GM12878 (cell line): ENCODE results near the gene FUT7. TPM values are rescaled to one million over a fixed set of nuclear protein-coding genes. Genes with fewer than 3 reads are reported as not detected.

Source experiments
- ATAC-seq: fragments of 200-7000 bp; cut with Tn5 transposase; 3 replicates; pipeline ENCODE4 v1.9.1; 2020; ENCODE audit warnings: mild to moderate bottlenecking, moderate library complexity
- BruUV-seq: library from RNA; stranded (reverse); fragments of 400-500 nt; replicated peaks from 2 replicates; lab custom pipeline; 2021; lab: Mats Ljungman, UMichigan
- CTCF ChIA-PET: fragments of 300-600 bp; sonication (Branson Sonifier 250); formaldehyde crosslinking; extraction: SDS; loops from one replicate; lab custom pipeline; 2021; ENCODE audit warnings: inconsistent platforms; lab: Yijun Ruan, JAX
- POLR2A ChIA-PET: fragments of 350-600 bp; formaldehyde crosslinking; extraction: SDS; loops from one replicate; lab custom pipeline; 2021; ENCODE audit warnings: inconsistent platforms; lab: Charles Lee
- RAD21 ChIA-PET: fragments of 300-600 bp; sonication (Branson Sonifier 250); formaldehyde crosslinking; loops from one replicate; lab custom pipeline; 2023; ENCODE audit warnings: antibody characterized with exemption; ENCODE audit not compliant: unreplicated experiment; lab: Charles Lee
- SMC1A ChIA-PET: fragments of 300-600 bp; sonication (Branson Sonifier 250); formaldehyde crosslinking; loops from one replicate; lab custom pipeline; 2023; ENCODE audit not compliant: unreplicated experiment, uncharacterized antibody; lab: Charles Lee
- DNase-seq: peaks from one replicate; pipeline ENCODE4 v3.0.0-alpha.2; 2011; ENCODE audit warnings: low read depth, low spot score
- FAIRE-seq: peaks from 3 replicates; lab custom pipeline; 2011; peaks lifted over from hg19 to GRCh38; lab: Jason Lieb, UNC
- H2AFZ ChIP-seq: 2 replicates; pipeline ENCODE4 v1.6.0; 2011; ENCODE audit warnings: low read depth, low read length, control low read depth; ENCODE audit not compliant: control insufficient read depth
- H3K27ac ChIP-seq: 2 replicates; pipeline ENCODE4 v1.5.1; 2011; ENCODE audit warnings: control low read depth; ENCODE audit not compliant: control insufficient read depth, insufficient read depth
- H3K27me3 ChIP-seq, 2 experiments: replicated peaks in 1 of 2; 2 replicates each; pipeline versions ENCODE4 v1.6.0 to v1.6.1; 2011; ENCODE audit warnings: low read length in 1 of 2; ENCODE audit not compliant: control insufficient read depth in 2 of 2, insufficient read depth in 2 of 2
- H3K36me3 ChIP-seq, 2 experiments: 2 replicates each; pipeline ENCODE4 v1.5.1; 2011; ENCODE audit warnings: low read length in 1 of 2; ENCODE audit not compliant: control insufficient read depth in 2 of 2, insufficient read depth in 2 of 2
- H3K4me1 ChIP-seq: 2 replicates; pipeline ENCODE4 v1.6.1; 2011; ENCODE audit warnings: mild to moderate bottlenecking, low read length, moderate library complexity, mixed read lengths; ENCODE audit not compliant: control insufficient read depth, insufficient read depth
- H3K4me2 ChIP-seq: 2 replicates; pipeline ENCODE4 v1.6.0; 2011; ENCODE audit warnings: control low read depth; ENCODE audit not compliant: control insufficient read depth, insufficient read depth
- H3K4me3 ChIP-seq: fragments of 200-600 bp; sonication (generic); 2 replicates; pipeline ENCODE4 v1.5.1; 2016
- H3K79me2 ChIP-seq: 2 replicates; pipeline ENCODE4 v1.6.0; 2011; ENCODE audit warnings: low read length; ENCODE audit not compliant: control insufficient read depth, insufficient read depth
- H3K9ac ChIP-seq: 2 replicates; pipeline ENCODE4 v1.8.0; 2011; ENCODE audit warnings: low read length, control low read depth, mixed read lengths; ENCODE audit not compliant: control insufficient read depth, insufficient read depth
- H3K9me3 ChIP-seq: replicated peaks from 3 replicates; pipeline ENCODE4 v1.5.1; 2011; ENCODE audit warnings: mild to moderate bottlenecking, low read length; ENCODE audit not compliant: control insufficient read depth, insufficient read depth
- H4K20me1 ChIP-seq: 2 replicates; pipeline ENCODE4 v1.6.0; 2011; ENCODE audit not compliant: control insufficient read depth, insufficient read depth
- BACH1 ChIP-seq: fragments of 450-650 bp; IDR thresholded peaks from 2 replicates; pipeline ENCODE4 v1.6.1; 2017; ENCODE audit warnings: mild to moderate bottlenecking, borderline replicate concordance
- BHLHE40 ChIP-seq, 2 experiments: fragments of 450-650 bp in 1 of 2; IDR thresholded peaks; 2 replicates each; pipeline ENCODE4 v1.6.1; 2011 to 2017; ENCODE audit warnings: low read depth in 2 of 2, borderline replicate concordance in 1 of 2, improper control_type of control experiment in 1 of 2, low read length in 1 of 2, mild to moderate bottlenecking in 1 of 2
- MYB ChIP-seq: fragments of 150-350 bp; IDR thresholded peaks from 2 replicates; pipeline ENCODE4 v1.6.1; 2014; ENCODE audit warnings: mild to moderate bottlenecking, low read depth, low read length, borderline replicate concordance
- WGBS: methylation state at CpG from one replicate; pipeline ENCODE4 v1.1.6; 2016; ENCODE audit warnings: low lambda C conversion rate; ENCODE audit not compliant: insufficient replicate concordance, insufficient coverage; ENCODE audit errors: missing lambda C conversion rate; 5-methylcytosine and 5-hydroxymethylcytosine counted together
- in situ Hi-C: fragments of 300-500 bp; cut with MboI; formaldehyde crosslinking; loops from 9 replicates; pipeline ENCODE4 v1.14.3; 2018; ENCODE audit warnings: mixed read lengths
- intact Hi-C: fragments of 100-400 bp; cut with micrococcal nuclease; formaldehyde crosslinking; loops from one replicate; pipeline ENCODE4 v1.14.2; 2022; ENCODE audit not compliant: unreplicated experiment
- polyA plus RNA-seq, 11 experiments: library from polyadenylated mRNA; depleted of rRNA in 4 of 11; unstranded in 6 of 11; stranded (reverse) in 5 of 11; fragments of >200 nt; fragmentation: Nextera tagmentation in 4 of 11; fragmentation: Illumina TruSeq in 1 of 11; extraction: Ambion mirVana in 4 of 11; extraction: Trizol in 1 of 11; gene quantifications; 1 replicate in 1 of 11; 2 replicates in 10 of 11; pipeline versions ENCODE4 v1.2.1 to v1.2.3, GENCODE V29; 2011 to 2016; ENCODE audit warnings: inconsistent platforms in 2 of 11, missing spikeins in 2 of 11, low read depth in 1 of 11
- total RNA-seq, 4 experiments: library from RNA; depleted of rRNA in 3 of 4; stranded (reverse); fragments of >200 nt in 3 of 4; fragmentation: Illumina TruSeq in 1 of 4; extraction: Trizol in 1 of 4; gene quantifications; 2 replicates each; pipeline versions ENCODE4 v1.2.1 to v1.2.3, GENCODE V29; 2013 to 2021
- TF ChIP-seq, protein P1 (sequence below): fragments of 450-650 bp; IDR thresholded peaks from 2 replicates; pipeline ENCODE4 v1.6.1; 2016; ENCODE audit warnings: mild to moderate bottlenecking

The FUT7 gene
- total and polyA plus RNA-seq, 10 of the 15 experiments (the other 5 are each of a cell fraction or from before 2014, with no cell fraction given), result 0.04 to 0.62 (median 0.20) TPM; not detected in 2

DNA sequence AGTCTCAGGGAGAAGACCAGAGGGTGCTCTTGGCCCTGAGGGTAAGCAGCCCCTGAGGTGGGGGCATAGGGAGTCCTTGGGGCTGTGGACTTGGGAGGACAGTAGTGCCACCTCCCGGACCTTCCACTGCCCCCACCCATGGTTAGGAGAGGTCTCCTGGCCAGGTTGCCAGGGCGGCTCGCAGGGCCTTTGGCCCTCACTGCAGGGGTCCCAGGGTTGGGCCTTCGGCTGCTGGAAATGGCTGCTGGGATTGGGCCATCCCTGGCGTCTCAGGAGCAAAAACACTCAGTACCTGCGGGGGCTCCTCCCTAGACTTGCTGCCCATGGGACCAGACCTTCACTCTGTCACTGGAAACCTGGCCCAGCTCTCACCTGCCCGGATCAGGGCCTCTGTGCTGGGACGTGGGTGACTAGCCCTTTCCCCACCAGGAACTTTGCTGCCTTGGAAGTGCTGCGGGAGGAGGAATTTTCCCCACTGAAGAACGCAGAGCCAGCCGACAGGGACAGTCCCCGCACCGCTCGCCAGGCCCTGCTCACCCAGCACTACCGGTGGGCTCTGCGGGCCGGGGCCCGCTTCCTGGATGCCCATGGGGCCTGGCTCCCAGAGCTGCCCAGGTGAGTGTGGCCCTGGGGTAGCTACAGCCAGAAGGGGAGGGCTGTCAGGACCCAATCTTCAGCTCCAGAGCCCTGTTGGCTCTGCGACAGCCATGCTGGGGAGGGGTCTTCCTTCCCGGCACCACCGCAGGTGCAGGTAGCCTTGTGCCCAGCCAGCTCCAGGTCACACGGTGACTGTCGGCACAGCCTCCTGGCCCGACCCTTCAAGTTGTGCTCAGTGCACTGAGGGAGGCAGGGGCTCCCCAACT is 48.6 kb upstream of the FUT7 start:
- no TSS peak for BruUV-seq
- 87% methylated on average over 21 of the region's 24 CpGs for WGBS
- ATAC-seq, result no peak
- DNase-seq, result no peak
- ChIA-PET CTCF (interaction anchor here (0.6 kb wide), 1 partner anchor 10 kb away, joined by 3 read pairs; no protein-coding TSS in a partner anchor), POLR2A (interaction anchor here (4.6 kb wide), 1 partner anchor 10 kb away, joined by 18 read pairs; the partner anchor contains the start of gene SAPCD2), SMC1A (no interaction called here), RAD21 (no interaction called here)
- H3K36me3 ChIP-seq, result peaks cover 0 to 5% of the 10 kb centered on the region in 2 experiments; a peak in 3 of 4 replicates
- no peak overlapping the region for H3K9ac ChIP-seq
- TF ChIP-seq BACH1 (peak; percentile 9; the same call in 1 of the 2 replicates), BHLHE40 (IDR thresholded peaks at IDR 0.05; ENCODE audit: borderline replicate concordance in 1 of 2, low read depth in 2 of 2, low read length in 1 of 2) (no peak)
- H3K27ac ChIP-seq, result no peak overlapping the region
- peaks cover 8% of the 10 kb centered on the region for H3K79me2 ChIP-seq
- no peaks in the 10 kb centered on the region for H3K9me3 ChIP-seq
- no peaks in the 10 kb centered on the region; the same call in 1 of the 2 replicates for H4K20me1 ChIP-seq
- no peak overlapping the region for H3K4me3 ChIP-seq
- no peaks in the 10 kb centered on the region for H3K27me3 ChIP-seq
- intact Hi-C loops, result no loop called here
- no peak for FAIRE-seq
- in situ Hi-C loops, result no loop called here
- peaks cover 34% of the 10 kb centered on the region for H3K4me1 ChIP-seq
- H2AFZ ChIP-seq, result no peak overlapping the region
- no peak overlapping the region for H3K4me2 ChIP-seq

- Histone ChIP-seq H3K4me3 (no peak overlapping the region), H3K36me3 (peaks cover 0 to 5% of the 10 kb centered on the region in 2 experiments; a peak in 3 of 4 replicates), H4K20me1 (no peaks in the 10 kb centered on the region; the same call in 1 of the 2 replicates), H3K9me3 (no peaks in the 10 kb centered on the region), H3K27me3 (no peaks in the 10 kb centered on the region), H3K4me1 (peaks cover 36% of the 10 kb centered on the region), H3K9ac (no peak overlapping the region), H3K79me2 (peaks cover 8% of the 10 kb centered on the region), H3K4me2 (peak overlapping the region; percentile 30; the same call in 1 of the 2 replicates), H2AFZ (no peak overlapping the region), H3K27ac (no peak overlapping the region)
- DNase-seq, result no peak
- in situ Hi-C loops (no loop called here), intact Hi-C loops (no loop called here)
- no TSS peak for BruUV-seq
- 92% methylated on average over 13 of the region's 13 CpGs for WGBS
- ChIA-PET SMC1A (no interaction called here), RAD21 (interaction anchor here (0.6 kb wide), 1 partner anchor 12 kb away, joined by 3 read pairs; no protein-coding TSS in a partner anchor), POLR2A (no interaction called here), CTCF (no interaction called here)
- TF ChIP-seq, protein P1, sequence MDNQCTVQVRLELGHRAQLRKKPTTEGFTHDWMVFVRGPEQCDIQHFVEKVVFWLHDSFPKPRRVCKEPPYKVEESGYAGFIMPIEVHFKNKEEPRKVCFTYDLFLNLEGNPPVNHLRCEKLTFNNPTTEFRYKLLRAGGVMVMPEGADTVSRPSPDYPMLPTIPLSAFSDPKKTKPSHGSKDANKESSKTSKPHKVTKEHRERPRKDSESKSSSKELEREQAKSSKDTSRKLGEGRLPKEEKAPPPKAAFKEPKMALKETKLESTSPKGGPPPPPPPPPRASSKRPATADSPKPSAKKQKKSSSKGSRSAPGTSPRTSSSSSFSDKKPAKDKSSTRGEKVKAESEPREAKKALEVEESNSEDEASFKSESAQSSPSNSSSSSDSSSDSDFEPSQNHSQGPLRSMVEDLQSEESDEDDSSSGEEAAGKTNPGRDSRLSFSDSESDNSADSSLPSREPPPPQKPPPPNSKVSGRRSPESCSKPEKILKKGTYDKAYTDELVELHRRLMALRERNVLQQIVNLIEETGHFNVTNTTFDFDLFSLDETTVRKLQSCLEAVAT, result no peak
- no peak for TF ChIP-seq MYB
- FAIRE-seq, result no peak
- no peak for ATAC-seq
Measured at GRCh38 chr9:137079401-137079787, 47.5 kb upstream of the FUT7 start.
